Measurements from ENCODE around the gene PHTF1.
A peak's percentile ranks its signal among the peaks of the same experiment; 100 is the strongest.

PHTF1 gene

GRCh38 chr1:113759333-113760101 lies at the start of gene PHTF1:
TSS of gene PHTF1 (minus strand) at chr1:113759486. CDS start at chr1:113758703, 783 bp downstream.
- H3K9me3 ChIP-seq (ENCODE audit: control insufficient read depth, insufficient read depth, low read length): no peaks in the 10 kb centered on the region
- H3K27me3 ChIP-seq (ENCODE audit: control insufficient read depth, low read length): no peaks in the 10 kb centered on the region
- H3K27ac ChIP-seq (ENCODE audit: low read depth, low read length): peak within 1 kb of the TSS; percentile 70
- no peaks in the 10 kb centered on the region for H3K9me2 ChIP-seq (replicated peaks; ENCODE audit: control insufficient read depth, low read length)
- H3K4me1 ChIP-seq (ENCODE audit: control insufficient read depth, low read length): peaks cover 17% of the 10 kb centered on the region
- H3K4me3 ChIP-seq (ENCODE audit: low read length): peak within 1 kb of the TSS; percentile 78
- peak within 1 kb of the TSS; percentile 89 for H3K4me2 ChIP-seq (ENCODE audit: low read length)
- H4K20me1 ChIP-seq (ENCODE audit: control insufficient read depth, insufficient read depth, low read depth, low read length): no peaks in the 10 kb centered on the region
- peaks cover 24% of the 10 kb centered on the region for H3K79me2 ChIP-seq (ENCODE audit: control insufficient read depth, low read length)
- peaks cover 22% of the 10 kb centered on the region for H3F3A ChIP-seq (ENCODE audit: control insufficient read depth, insufficient read depth)
- TF ChIP-seq, protein P1, sequence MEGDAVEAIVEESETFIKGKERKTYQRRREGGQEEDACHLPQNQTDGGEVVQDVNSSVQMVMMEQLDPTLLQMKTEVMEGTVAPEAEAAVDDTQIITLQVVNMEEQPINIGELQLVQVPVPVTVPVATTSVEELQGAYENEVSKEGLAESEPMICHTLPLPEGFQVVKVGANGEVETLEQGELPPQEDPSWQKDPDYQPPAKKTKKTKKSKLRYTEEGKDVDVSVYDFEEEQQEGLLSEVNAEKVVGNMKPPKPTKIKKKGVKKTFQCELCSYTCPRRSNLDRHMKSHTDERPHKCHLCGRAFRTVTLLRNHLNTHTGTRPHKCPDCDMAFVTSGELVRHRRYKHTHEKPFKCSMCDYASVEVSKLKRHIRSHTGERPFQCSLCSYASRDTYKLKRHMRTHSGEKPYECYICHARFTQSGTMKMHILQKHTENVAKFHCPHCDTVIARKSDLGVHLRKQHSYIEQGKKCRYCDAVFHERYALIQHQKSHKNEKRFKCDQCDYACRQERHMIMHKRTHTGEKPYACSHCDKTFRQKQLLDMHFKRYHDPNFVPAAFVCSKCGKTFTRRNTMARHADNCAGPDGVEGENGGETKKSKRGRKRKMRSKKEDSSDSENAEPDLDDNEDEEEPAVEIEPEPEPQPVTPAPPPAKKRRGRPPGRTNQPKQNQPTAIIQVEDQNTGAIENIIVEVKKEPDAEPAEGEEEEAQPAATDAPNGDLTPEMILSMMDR (IDR thresholded peaks at IDR 0.05; ENCODE audit: low read depth, low read length, poor library complexity, severe bottlenecking): no peak
- no peak for TF ChIP-seq EZH2phosphoT487 (IDR thresholded peaks at IDR 0.05; ENCODE audit: borderline replicate concordance, low read length)
- H3K36me3 ChIP-seq (ENCODE audit: control insufficient read depth, low read length): peaks cover 18% of the 10 kb centered on the region

GRCh38 chr1:113808450-113809195 lies 49.3 kb upstream of the PHTF1 start:
- TF ChIP-seq, protein P1 (IDR thresholded peaks at IDR 0.05; ENCODE audit: low read depth, low read length, poor library complexity, severe bottlenecking): no peak
- no peak for TF ChIP-seq EZH2phosphoT487 (IDR thresholded peaks at IDR 0.05; ENCODE audit: borderline replicate concordance, low read length)
- Histone ChIP-seq H3K4me3 (ENCODE audit: low read length) (peak overlapping the region; percentile 33; the same call in 1 of the 2 replicates), H3K4me1 (ENCODE audit: control insufficient read depth, low read length) (peaks cover 35% of the 10 kb centered on the region), H3K9me2 (replicated peaks; ENCODE audit: control insufficient read depth, low read length) (no peaks in the 10 kb centered on the region), H4K20me1 (ENCODE audit: control insufficient read depth, insufficient read depth, low read depth, low read length) (peaks cover 9% of the 10 kb centered on the region), H3F3A (ENCODE audit: control insufficient read depth, insufficient read depth) (peaks cover 8% of the 10 kb centered on the region; the same call in 1 of the 2 replicates), H3K4me2 (ENCODE audit: low read length) (peak overlapping the region; percentile 74), H3K27me3 (ENCODE audit: control insufficient read depth, low read length) (no peaks in the 10 kb centered on the region), H3K36me3 (ENCODE audit: control insufficient read depth, low read length) (peaks cover 33% of the 10 kb centered on the region), H3K27ac (ENCODE audit: low read depth, low read length) (no peak overlapping the region), H3K9me3 (ENCODE audit: control insufficient read depth, insufficient read depth, low read length) (no peaks in the 10 kb centered on the region), H3K79me2 (ENCODE audit: control insufficient read depth, low read length) (peaks cover 84% of the 10 kb centered on the region)

- no peak for TF ChIP-seq EZH2phosphoT487 (IDR thresholded peaks at IDR 0.05; ENCODE audit: borderline replicate concordance, low read length)
- TF ChIP-seq, protein P1 (IDR thresholded peaks at IDR 0.05; ENCODE audit: low read depth, low read length, poor library complexity, severe bottlenecking): no peak
- Histone ChIP-seq H3F3A (ENCODE audit: control insufficient read depth, insufficient read depth) (no peaks in the 10 kb centered on the region), H3K4me1 (ENCODE audit: control insufficient read depth, low read length) (peaks cover 24% of the 10 kb centered on the region), H3K27me3 (ENCODE audit: control insufficient read depth, low read length) (no peaks in the 10 kb centered on the region), H3K4me2 (ENCODE audit: low read length) (no peak overlapping the region), H3K36me3 (ENCODE audit: control insufficient read depth, low read length) (peaks cover 20% of the 10 kb centered on the region), H3K9me2 (replicated peaks; ENCODE audit: control insufficient read depth, low read length) (no peaks in the 10 kb centered on the region), H3K9me3 (ENCODE audit: control insufficient read depth, insufficient read depth, low read length) (no peaks in the 10 kb centered on the region), H3K27ac (ENCODE audit: low read depth, low read length) (no peak overlapping the region), H4K20me1 (ENCODE audit: control insufficient read depth, insufficient read depth, low read depth, low read length) (peaks cover 15% of the 10 kb centered on the region), H3K79me2 (ENCODE audit: control insufficient read depth, low read length) (peaks cover 99% of the 10 kb centered on the region), H3K4me3 (ENCODE audit: low read length) (no peak overlapping the region)
These were observed 46.4 kb upstream of the PHTF1 start for GRCh38 chr1:113805639-113806038.
